ENCODE measurements around the gene CPT2. TPM values are rescaled to one million over a fixed set of nuclear protein-coding genes. Genes with fewer than 3 reads are reported as not detected.

The CPT2 gene
- total RNA-seq, 1 donor from 2014 or later, result 5.5 TPM

DNA sequence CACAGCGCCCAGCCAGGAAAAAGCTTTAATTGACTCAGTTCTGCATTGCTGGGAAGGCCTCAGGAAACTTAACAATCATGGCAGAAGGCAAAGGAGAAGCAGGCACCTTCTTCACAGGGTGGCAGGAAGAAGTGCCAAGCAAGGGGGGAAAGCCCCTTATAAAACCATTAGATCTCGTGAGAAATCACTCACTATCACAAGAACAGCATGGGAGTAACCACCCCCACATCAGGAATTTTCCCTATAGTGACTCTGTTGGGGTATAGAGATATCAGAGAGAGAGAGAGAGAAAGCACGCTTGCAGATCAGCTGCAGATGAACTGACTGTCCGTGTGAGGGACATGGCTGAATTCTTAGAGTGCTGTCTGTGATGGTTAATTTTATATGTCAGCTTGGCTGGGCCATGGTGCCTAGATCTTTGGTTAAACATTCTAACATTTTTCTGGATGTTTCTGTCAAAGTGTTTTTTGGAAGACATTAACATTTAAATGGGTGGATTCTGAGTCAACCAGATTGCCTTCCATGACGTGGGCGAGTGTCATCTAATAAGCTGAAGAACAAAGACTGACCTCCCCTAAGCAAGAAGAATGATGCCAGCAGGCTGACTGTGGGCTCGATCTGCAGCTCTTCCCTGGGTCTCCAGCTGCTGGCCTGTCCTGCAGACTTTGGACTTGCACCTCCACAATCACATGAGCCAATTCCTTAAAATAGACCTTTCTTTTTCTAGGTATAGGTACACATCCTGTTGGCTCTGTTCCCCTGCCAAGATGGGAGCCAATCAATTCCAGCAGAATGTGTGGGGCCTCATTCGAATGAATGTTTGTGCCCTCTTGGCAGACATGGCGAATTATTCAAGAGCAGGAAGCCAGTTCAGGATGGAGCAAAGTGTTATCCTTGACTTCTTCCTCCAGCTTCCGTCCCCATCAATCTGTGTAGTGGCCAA lies 21.4 kb upstream of the CPT2 start:
- DNase-seq (ENCODE audit: low read depth), result no peak
- TF ChIP-seq, protein P1, sequence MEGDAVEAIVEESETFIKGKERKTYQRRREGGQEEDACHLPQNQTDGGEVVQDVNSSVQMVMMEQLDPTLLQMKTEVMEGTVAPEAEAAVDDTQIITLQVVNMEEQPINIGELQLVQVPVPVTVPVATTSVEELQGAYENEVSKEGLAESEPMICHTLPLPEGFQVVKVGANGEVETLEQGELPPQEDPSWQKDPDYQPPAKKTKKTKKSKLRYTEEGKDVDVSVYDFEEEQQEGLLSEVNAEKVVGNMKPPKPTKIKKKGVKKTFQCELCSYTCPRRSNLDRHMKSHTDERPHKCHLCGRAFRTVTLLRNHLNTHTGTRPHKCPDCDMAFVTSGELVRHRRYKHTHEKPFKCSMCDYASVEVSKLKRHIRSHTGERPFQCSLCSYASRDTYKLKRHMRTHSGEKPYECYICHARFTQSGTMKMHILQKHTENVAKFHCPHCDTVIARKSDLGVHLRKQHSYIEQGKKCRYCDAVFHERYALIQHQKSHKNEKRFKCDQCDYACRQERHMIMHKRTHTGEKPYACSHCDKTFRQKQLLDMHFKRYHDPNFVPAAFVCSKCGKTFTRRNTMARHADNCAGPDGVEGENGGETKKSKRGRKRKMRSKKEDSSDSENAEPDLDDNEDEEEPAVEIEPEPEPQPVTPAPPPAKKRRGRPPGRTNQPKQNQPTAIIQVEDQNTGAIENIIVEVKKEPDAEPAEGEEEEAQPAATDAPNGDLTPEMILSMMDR (IDR thresholded peaks at IDR 0.05; ENCODE audit: insufficient read depth, low read length, severe bottlenecking), result no peak
- no peak overlapping the region for H3K4me3 ChIP-seq (ENCODE audit: low read depth, low read length)
- peaks cover 2% of the 10 kb centered on the region for H3K27me3 ChIP-seq (ENCODE audit: control insufficient read depth, insufficient read depth, low read length)
- FAIRE-seq, result no peak
- H3K36me3 ChIP-seq (ENCODE audit: control insufficient read depth, insufficient read depth, low read length), result no peaks in the 10 kb centered on the region

DNA sequence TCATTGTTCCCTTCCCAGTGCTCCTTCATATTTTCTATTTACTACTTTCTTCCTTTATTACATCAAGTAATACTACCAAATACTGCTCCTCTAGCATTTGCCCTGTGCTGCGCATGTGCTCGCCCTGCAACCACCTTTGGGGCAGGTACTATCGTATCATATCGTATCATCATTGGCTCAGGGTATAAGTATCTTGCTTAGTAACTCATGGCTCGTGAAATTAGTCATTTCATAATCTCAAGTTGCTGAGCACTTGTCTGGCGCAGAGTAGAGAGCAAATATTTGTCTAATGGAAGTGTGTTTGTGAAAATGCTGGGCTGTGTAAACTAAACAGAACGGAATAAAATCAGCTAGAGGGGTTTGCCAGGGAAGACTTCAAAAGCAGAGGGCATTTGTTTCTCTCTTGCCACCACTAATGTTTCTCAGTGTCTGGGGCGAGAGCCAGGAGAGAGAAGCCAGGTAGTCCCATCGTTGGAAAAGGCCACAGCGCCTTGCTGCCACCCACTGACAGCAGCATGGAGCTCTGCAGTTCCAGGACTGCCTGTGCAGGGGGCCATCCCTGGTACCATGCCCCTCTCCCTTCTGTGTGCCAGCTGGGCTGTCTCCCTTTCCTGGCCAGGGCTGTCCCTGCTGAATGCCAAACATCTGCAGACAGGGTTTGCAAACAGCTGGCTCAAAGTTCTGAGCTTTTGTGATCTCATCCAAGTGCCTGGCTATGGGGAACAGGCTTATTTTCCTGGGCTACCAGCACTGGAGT lies 20.0 kb upstream of the CPT2 start:
- Histone ChIP-seq H3K36me3 (ENCODE audit: control insufficient read depth, insufficient read depth, low read length) (no peaks in the 10 kb centered on the region), H3K4me3 (ENCODE audit: low read depth, low read length) (no peak overlapping the region), H3K27me3 (ENCODE audit: control insufficient read depth, insufficient read depth, low read length) (peaks cover 2% of the 10 kb centered on the region)
- FAIRE-seq (peak; percentile 66), DNase-seq (ENCODE audit: low read depth) (peak; percentile 85)
- TF ChIP-seq, protein P1 (IDR thresholded peaks at IDR 0.05; ENCODE audit: insufficient read depth, low read length, severe bottlenecking), result peak; percentile 41

DNA sequence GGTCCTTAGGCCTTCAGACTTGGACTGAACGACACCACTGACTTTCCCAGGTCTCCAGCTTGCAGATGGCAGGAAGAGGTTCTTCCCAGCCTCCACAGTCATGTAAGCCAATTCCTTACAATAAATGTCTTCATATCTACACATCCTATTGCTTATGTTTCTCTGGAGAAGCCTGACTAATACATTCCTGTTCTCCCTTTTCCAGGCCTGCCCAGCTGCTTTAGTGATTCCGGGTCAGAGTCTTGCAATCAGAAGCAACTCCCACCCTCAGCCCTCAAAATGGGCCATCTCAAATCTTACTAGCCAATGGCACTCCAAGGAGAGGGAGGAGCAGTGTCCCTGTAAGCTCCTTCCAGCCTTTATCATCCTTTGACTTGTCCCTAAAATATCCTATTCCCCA lies 16.4 kb upstream of the CPT2 start:
- Histone ChIP-seq H3K4me3 (ENCODE audit: low read depth, low read length) (no peak overlapping the region), H3K27me3 (ENCODE audit: control insufficient read depth, insufficient read depth, low read length) (peaks cover 2% of the 10 kb centered on the region), H3K36me3 (ENCODE audit: control insufficient read depth, insufficient read depth, low read length) (no peaks in the 10 kb centered on the region)
- FAIRE-seq (no peak), DNase-seq (ENCODE audit: low read depth) (no peak)
- TF ChIP-seq, protein P1 (IDR thresholded peaks at IDR 0.05; ENCODE audit: insufficient read depth, low read length, severe bottlenecking), result no peak

DNA sequence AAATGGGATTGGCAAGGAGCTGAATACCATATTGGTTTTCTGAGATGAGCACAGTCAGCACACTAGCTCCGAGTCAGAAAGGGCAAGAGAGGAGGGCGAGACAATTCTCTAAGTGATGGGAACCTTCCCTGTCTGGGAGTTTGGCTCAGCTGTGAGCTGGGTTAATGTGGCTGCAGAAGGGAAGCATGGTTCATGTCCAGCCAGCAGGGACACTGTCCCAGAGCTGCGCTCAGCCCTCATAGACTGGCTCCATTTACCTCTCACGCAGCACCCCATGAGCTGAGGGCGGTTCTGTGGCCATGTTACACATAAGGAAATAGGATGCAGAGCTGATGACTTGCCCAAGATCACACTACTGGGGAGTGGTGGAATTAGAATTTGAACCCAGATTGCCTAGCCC lies 15.7 kb upstream of the CPT2 start:
- FAIRE-seq (no peak), DNase-seq (ENCODE audit: low read depth) (no peak)
- Histone ChIP-seq H3K27me3 (ENCODE audit: control insufficient read depth, insufficient read depth, low read length) (peaks cover 2% of the 10 kb centered on the region), H3K4me3 (ENCODE audit: low read depth, low read length) (no peak overlapping the region), H3K36me3 (ENCODE audit: control insufficient read depth, insufficient read depth, low read length) (no peaks in the 10 kb centered on the region)
- TF ChIP-seq, protein P1 (IDR thresholded peaks at IDR 0.05; ENCODE audit: insufficient read depth, low read length, severe bottlenecking), result no peak

DNA sequence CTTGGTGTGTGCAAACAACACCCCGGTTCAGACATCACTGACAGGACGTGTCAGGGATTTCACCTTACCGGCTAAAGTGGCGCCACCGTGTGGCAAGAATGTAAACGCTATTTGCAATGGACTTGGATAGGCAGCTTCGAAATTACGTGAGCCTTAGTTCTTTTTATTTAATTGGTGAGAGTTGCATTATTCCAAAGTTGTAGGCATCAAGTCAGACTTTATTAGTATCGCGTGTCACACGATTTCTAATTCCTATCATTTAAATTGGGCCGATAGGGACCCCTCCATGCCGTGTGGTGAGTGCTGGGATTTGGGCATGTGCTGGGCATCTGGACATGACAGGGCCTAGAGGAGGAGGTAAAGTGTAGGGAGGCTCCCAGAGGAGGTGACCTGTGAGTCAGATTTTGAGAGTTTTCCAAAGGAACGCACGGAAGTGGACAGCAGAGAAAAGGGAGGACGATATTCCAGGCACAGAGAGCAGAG lies 14.5 kb upstream of the CPT2 start:
- DNase-seq (ENCODE audit: low read depth) (peak; percentile 72), FAIRE-seq (no peak)
- TF ChIP-seq, protein P1 (IDR thresholded peaks at IDR 0.05; ENCODE audit: insufficient read depth, low read length, severe bottlenecking), result peak; percentile 80
- H3K4me3 ChIP-seq (ENCODE audit: low read depth, low read length), result no peak overlapping the region
- H3K36me3 ChIP-seq (ENCODE audit: control insufficient read depth, insufficient read depth, low read length), result no peaks in the 10 kb centered on the region
- H3K27me3 ChIP-seq (ENCODE audit: control insufficient read depth, insufficient read depth, low read length), result peaks cover 2% of the 10 kb centered on the region

Data from bronchial epithelial cell (primary cell).